A549 (cell line): ENCODE measurements around the gene HPCAL1.
"Not testable (repeated sequence)": the region's sequence is repeated elsewhere in the genome, so short reads cannot be mapped to it uniquely, and the experiment has no call there.

Experiments used
- CBX2 ChIP-seq: fragments of 200-600 bp; sonication (generic); IDR thresholded peaks from 2 replicates; pipeline ENCODE4 v1.6.1; 2016; ENCODE audit warnings: low read depth, mild to moderate bottlenecking, borderline replicate concordance
- EP300 ChIP-seq, 2 experiments: fragments of >200 bp; sonication (Bioruptor Twin); formaldehyde crosslinking; IDR thresholded peaks; 2 replicates in 1 of 2; 3 replicates in 1 of 2; pipeline ENCODE4 v1.6.1; 2016 to 2017
- GATA3 ChIP-seq: IDR thresholded peaks from 2 replicates; pipeline ENCODE4 v1.6.1; 2012; ENCODE audit warnings: borderline replicate concordance
- KDM5A ChIP-seq: fragments of 200-600 bp; sonication (generic); IDR thresholded peaks from 2 replicates; pipeline ENCODE4 v1.6.1; 2016; ENCODE audit warnings: antibody characterized with exemption, mild to moderate bottlenecking
- MAFK ChIP-seq: fragments of 450-650 bp; IDR thresholded peaks from 2 replicates; pipeline ENCODE4 v1.6.1; 2014; ENCODE audit not compliant: partially characterized antibody
- MYC ChIP-seq: IDR thresholded peaks from 2 replicates; pipeline ENCODE4 v1.6.1; 2012; ENCODE audit warnings: mild to moderate bottlenecking, inconsistent platforms, low read length, improper control_type of control experiment, borderline replicate concordance
- NFE2L2 ChIP-seq: fragments of 150-350 bp; conservative IDR thresholded peaks from 2 replicates; pipeline ENCODE4 v1.6.1; 2014; ENCODE audit warnings: low read length
- RAD21 ChIP-seq, 2 experiments: fragments of >200 bp in 1 of 2; sonication (Bioruptor Twin) in 1 of 2; formaldehyde crosslinking in 1 of 2; IDR thresholded peaks in 1 of 2; conservative IDR thresholded peaks in 1 of 2; 2 replicates in 1 of 2; 3 replicates in 1 of 2; pipeline ENCODE4 v1.6.1; 2012 to 2018; ENCODE audit warnings: inconsistent platforms in 1 of 2
- RFX5 ChIP-seq: fragments of 450-650 bp; IDR thresholded peaks from 2 replicates; pipeline ENCODE4 v1.7.1; 2014; ENCODE audit warnings: antibody characterized with exemption, mild to moderate bottlenecking, moderate library complexity
- TF ChIP-seq, protein P1 (sequence below): fragments of >200 bp; sonication (Bioruptor Twin); formaldehyde crosslinking; IDR thresholded peaks from 3 replicates; pipeline ENCODE4 v1.5.1; 2016

GRCh38 chr2:10457195-10457594 lies 154.5 kb downstream of the HPCAL1 start:
- TF ChIP-seq EP300 (IDR thresholded peaks at IDR 0.05); MAFK; RFX5; KDM5A; NFE2L2; MYC; GATA3; RAD21 (conservative IDR thresholded peaks at IDR 0.05 in 1 of 2, IDR thresholded peaks at IDR 0.05 in 1 of 2); CBX2: not testable (repeated sequence)
- TF ChIP-seq, protein P1, sequence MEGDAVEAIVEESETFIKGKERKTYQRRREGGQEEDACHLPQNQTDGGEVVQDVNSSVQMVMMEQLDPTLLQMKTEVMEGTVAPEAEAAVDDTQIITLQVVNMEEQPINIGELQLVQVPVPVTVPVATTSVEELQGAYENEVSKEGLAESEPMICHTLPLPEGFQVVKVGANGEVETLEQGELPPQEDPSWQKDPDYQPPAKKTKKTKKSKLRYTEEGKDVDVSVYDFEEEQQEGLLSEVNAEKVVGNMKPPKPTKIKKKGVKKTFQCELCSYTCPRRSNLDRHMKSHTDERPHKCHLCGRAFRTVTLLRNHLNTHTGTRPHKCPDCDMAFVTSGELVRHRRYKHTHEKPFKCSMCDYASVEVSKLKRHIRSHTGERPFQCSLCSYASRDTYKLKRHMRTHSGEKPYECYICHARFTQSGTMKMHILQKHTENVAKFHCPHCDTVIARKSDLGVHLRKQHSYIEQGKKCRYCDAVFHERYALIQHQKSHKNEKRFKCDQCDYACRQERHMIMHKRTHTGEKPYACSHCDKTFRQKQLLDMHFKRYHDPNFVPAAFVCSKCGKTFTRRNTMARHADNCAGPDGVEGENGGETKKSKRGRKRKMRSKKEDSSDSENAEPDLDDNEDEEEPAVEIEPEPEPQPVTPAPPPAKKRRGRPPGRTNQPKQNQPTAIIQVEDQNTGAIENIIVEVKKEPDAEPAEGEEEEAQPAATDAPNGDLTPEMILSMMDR = not testable (repeated sequence)
